Erythroblast (primary cell): Measurements from ENCODE around the gene ARHGEF12.

Experiments used
- GATA1 ChIP-seq: IDR thresholded peaks from 2 replicates; pipeline ENCODE4 v1.6.1; 2011; ENCODE audit warnings: low read depth, mild to moderate bottlenecking, control low read depth, low read length, moderate library complexity
- POLR2A ChIP-seq: IDR thresholded peaks from 2 replicates; pipeline ENCODE4 v1.6.1; 2011; ENCODE audit warnings: mild to moderate bottlenecking, low read length

DNA sequence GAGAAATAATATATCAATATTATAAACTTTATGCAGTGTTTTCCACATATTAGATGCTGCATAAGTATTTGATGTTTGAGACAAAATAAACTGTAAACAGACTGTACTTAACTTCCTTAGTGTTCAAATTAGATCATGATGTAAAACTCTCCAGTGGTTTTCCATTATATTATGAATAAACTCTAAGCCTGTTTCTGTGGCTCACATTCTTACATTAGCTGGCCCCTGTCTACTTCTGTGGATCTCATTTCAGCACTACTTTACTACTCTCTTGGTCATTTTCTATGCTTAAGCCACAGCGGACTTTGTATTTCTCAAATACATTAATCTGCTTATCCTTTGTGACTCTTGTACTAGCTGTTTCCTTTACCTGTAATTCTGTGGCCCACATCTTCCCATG lies 55.6 kb downstream of the ARHGEF12 start:
- no peak for TF ChIP-seq POLR2A
- no peak for TF ChIP-seq GATA1
